GM23338 (cell line): ENCODE results near the gene FYN. TPM values are rescaled to one million over a fixed set of nuclear protein-coding genes. Genes with fewer than 3 reads are reported as not detected.

Experiments used
- CREB1 ChIP-seq: fragments of 250-450 bp; sonication (Bioruptor Pico); IDR thresholded peaks from 2 replicates; pipeline ENCODE4 v1.5.0; 2020; ENCODE audit warnings: low read depth, mild to moderate bottlenecking, moderate library complexity
- CTCF ChIP-seq, 2 experiments: fragments of 200-600 bp in 1 of 2; sonication (generic) in 1 of 2; conservative IDR thresholded peaks; 2 replicates each; pipeline versions ENCODE4 v1.5.1 to v1.6.1; 2016 to 2017; ENCODE audit warnings: antibody characterized with exemption in 2 of 2, low read depth in 2 of 2, mild to moderate bottlenecking in 2 of 2, moderate library complexity in 1 of 2
- ETS1 ChIP-seq: IDR thresholded peaks from 2 replicates; pipeline ENCODE4 v1.6.1; 2016; ENCODE audit warnings: antibody characterized with exemption
- EZH2 ChIP-seq: fragments of 200-600 bp; sonication (generic); IDR thresholded peaks from one replicate; pipeline ENCODE4 v1.8.0; 2017; ENCODE audit warnings: antibody characterized with exemption, mild to moderate bottlenecking, low read depth; ENCODE audit not compliant: unreplicated experiment
- EZH2phosphoT487 ChIP-seq: fragments of 200-600 bp; sonication (generic); IDR thresholded peaks from one replicate; pipeline ENCODE4 v1.8.1; 2018; ENCODE audit warnings: antibody characterized with exemption; ENCODE audit not compliant: unreplicated experiment
- JUNB ChIP-seq: IDR thresholded peaks from one replicate; pipeline ENCODE4 v1.6.1; 2016; ENCODE audit warnings: antibody characterized with exemption; ENCODE audit not compliant: unreplicated experiment
- NANOG ChIP-seq: IDR thresholded peaks from 2 replicates; pipeline ENCODE4 v1.6.1; 2016; ENCODE audit warnings: antibody characterized with exemption, borderline replicate concordance
- STAT1 ChIP-seq: IDR thresholded peaks from one replicate; pipeline ENCODE4 v1.6.1; 2016; ENCODE audit warnings: antibody characterized with exemption; ENCODE audit not compliant: unreplicated experiment
- ZNF114 ChIP-seq: fragments of 250-450 bp; sonication (Bioruptor Pico); IDR thresholded peaks from 2 replicates; pipeline ENCODE4 v1.5.0; 2020; ENCODE audit warnings: mild to moderate bottlenecking, moderate library complexity
- polyA plus RNA-seq: library from polyadenylated mRNA; unstranded; fragments of >200 nt; fragmentation: Nextera tagmentation; extraction: Ambion mirVana; gene quantifications from 2 replicates; pipeline ENCODE4 v1.2.1, GENCODE V29; 2016
- total RNA-seq: library from RNA; depleted of rRNA; stranded (reverse); fragments of >200 nt; shearing (Covaris generic); gene quantifications from 2 replicates; pipeline ENCODE4 v1.2.3, GENCODE V29; 2014
- TF ChIP-seq, protein P1 (sequence below): fragments of 250-450 bp; sonication (Bioruptor Pico); IDR thresholded peaks from 2 replicates; pipeline ENCODE4 v1.5.0; 2020; ENCODE audit warnings: mild to moderate bottlenecking, moderate library complexity

The FYN gene
- total and polyA plus RNA-seq, 2 experiments from 2014 or later: 46.8 to 143 TPM

- TF ChIP-seq, protein P1, sequence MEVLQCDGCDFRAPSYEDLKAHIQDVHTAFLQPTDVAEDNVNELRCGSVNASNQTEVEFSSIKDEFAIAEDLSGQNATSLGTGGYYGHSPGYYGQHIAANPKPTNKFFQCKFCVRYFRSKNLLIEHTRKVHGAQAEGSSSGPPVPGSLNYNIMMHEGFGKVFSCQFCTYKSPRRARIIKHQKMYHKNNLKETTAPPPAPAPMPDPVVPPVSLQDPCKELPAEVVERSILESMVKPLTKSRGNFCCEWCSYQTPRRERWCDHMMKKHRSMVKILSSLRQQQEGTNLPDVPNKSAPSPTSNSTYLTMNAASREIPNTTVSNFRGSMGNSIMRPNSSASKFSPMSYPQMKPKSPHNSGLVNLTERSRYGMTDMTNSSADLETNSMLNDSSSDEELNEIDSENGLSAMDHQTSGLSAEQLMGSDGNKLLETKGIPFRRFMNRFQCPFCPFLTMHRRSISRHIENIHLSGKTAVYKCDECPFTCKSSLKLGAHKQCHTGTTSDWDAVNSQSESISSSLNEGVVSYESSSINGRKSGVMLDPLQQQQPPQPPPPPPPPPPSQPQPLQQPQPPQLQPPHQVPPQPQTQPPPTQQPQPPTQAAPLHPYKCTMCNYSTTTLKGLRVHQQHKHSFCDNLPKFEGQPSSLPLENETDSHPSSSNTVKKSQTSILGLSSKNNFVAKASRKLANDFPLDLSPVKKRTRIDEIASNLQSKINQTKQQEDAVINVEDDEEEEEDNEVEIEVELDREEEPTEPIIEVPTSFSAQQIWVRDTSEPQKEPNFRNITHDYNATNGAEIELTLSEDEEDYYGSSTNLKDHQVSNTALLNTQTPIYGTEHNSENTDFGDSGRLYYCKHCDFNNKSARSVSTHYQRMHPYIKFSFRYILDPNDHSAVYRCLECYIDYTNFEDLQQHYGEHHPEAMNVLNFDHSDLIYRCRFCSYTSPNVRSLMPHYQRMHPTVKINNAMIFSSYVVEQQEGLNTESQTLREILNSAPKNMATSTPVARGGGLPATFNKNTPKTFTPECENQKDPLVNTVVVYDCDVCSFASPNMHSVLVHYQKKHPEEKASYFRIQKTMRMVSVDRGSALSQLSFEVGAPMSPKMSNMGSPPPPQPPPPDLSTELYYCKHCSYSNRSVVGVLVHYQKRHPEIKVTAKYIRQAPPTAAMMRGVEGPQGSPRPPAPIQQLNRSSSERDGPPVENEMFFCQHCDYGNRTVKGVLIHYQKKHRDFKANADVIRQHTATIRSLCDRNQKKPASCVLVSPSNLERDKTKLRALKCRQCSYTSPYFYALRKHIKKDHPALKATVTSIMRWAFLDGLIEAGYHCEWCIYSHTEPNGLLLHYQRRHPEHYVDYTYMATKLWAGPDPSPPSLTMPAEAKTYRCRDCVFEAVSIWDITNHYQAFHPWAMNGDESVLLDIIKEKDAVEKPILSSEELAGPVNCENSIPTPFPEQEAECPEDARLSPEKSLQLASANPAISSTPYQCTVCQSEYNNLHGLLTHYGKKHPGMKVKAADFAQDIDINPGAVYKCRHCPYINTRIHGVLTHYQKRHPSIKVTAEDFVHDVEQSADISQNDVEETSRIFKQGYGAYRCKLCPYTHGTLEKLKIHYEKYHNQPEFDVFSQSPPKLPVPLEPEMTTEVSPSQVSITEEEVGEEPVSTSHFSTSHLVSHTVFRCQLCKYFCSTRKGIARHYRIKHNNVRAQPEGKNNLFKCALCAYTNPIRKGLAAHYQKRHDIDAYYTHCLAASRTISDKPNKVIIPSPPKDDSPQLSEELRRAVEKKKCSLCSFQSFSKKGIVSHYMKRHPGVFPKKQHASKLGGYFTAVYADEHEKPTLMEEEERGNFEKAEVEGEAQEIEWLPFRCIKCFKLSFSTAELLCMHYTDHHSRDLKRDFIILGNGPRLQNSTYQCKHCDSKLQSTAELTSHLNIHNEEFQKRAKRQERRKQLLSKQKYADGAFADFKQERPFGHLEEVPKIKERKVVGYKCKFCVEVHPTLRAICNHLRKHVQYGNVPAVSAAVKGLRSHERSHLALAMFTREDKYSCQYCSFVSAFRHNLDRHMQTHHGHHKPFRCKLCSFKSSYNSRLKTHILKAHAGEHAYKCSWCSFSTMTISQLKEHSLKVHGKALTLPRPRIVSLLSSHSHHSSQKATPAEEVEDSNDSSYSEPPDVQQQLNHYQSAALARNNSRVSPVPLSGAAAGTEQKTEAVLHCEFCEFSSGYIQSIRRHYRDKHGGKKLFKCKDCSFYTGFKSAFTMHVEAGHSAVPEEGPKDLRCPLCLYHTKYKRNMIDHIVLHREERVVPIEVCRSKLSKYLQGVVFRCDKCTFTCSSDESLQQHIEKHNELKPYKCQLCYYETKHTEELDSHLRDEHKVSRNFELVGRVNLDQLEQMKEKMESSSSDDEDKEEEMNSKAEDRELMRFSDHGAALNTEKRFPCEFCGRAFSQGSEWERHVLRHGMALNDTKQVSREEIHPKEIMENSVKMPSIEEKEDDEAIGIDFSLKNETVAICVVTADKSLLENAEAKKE (CRISPR knock-in tag): no peak
- TF ChIP-seq JUNB: no peak
- no peak for TF ChIP-seq EZH2phosphoT487
- no peak for TF ChIP-seq NANOG
- no peak for TF ChIP-seq EZH2
- TF ChIP-seq CREB1 (CRISPR knock-in tag): no peak
- TF ChIP-seq ZNF114 (CRISPR knock-in tag): no peak
- no peak for TF ChIP-seq CTCF (conservative IDR thresholded peaks at IDR 0.05; ENCODE audit: low read depth in 2 of 2)
- no peak for TF ChIP-seq ETS1
- no peak for TF ChIP-seq STAT1
These were observed 219.8 kb downstream of the FYN start (continued) for GRCh38 chr6:111653434-111653833.
